NOMO-1 treated with DMSO at 0.1 percent for 48 hours (cell line): Measurements from ENCODE around the gene SH3D19.

Experiments used
- DNase-seq: peaks from one replicate; lab custom pipeline; 2025; ENCODE audit not compliant: unreplicated experiment; lab: John Stamatoyannopoulos, UW

SH3D19 gene

DNA sequence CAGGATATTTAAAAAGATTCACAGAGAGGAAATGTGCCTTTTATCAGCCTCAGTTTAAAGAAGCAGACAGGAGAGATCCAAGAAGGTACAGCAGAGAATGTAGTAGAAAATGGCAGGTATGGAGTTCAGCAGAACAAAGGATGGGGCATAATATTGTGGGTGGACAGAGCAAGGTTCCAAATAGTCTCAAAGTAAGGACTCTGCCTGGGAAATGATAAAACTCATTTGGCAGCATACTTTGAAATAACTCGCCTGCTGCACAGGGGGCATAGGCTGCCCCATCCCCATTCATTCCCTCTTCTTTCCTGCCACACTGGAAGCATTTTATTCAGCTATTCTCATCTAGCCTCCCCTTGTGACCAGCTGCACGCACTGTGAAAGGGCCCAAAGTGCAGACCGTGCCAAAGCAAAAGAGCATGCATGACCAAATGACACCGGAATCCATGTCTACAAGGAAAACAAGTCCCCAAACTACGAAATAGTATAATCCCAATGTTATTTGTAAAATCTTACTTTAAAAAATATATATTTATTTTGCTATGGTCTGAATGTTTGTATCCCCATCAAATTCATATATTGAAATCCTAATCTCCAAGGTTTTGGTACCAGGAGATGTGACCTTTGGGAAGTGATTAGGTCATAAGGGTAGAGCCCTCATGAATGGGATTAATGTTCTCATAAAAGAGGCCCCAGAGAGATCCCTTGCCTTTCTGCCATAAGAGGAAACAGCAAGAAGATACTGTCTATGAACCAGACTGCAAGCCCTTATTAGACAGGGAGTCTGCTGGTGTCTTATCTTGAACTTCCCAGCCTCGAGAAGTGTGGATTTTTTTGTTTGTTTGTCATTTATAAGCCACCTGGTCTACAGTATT, 125.8 kb downstream of the SH3D19 start:
- no peak for DNase-seq

DNA sequence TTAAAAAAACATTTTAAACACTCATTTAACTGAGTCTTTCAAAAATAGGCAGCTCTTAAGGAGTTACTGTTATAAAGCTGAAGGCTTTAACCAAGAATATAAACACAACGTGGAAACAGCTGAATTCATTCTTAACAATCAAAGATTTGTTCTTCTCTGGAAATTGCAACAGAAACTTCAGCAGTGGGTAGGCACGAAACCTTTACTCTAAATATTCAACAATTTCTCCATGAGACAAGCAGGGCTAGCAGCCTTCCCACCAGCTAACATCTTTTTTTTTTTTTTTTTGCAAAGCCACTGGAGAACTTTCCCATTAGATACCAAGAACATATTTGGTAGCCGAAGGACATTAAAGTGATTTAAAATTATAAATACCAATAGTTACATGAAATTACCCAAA, 126.7 kb downstream of the SH3D19 start:
- no peak for DNase-seq

- DNase-seq, result no peak
Measured at GRCh38 chr4:151197247-151197646, 128.2 kb downstream of the SH3D19 start.

GRCh38 chr4:151195801-151196200, 129.6 kb downstream of the SH3D19 start:
- no peak for DNase-seq

DNA sequence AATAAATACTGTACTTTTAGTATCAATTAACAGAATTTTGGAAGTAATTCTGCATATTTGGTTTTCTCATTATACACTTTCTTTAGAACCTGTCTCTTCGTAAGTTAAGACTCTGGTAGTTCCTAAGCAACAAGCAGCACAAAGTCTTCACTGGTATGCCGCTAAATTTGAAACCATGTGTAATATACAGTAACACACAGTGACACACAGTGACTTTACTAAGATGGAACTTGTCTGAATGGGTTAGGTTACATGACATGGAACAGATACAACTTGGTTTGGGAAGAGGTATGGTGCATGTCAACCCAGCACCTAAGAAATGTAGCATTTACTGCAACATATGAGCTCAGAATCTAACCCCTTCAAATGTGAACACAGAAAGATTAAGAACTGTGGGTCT, 132.0 kb downstream of the SH3D19 start:
- no peak for DNase-seq

GRCh38 chr4:151192556-151193235, 132.7 kb downstream of the SH3D19 start:
- no peak for DNase-seq

- DNase-seq, result no peak
Measured at GRCh38 chr4:151184523-151185458, 140.6 kb downstream of the SH3D19 start.

- DNase-seq, result no peak
Measured at GRCh38 chr4:151182455-151182996, 142.9 kb downstream of the SH3D19 start.

DNA sequence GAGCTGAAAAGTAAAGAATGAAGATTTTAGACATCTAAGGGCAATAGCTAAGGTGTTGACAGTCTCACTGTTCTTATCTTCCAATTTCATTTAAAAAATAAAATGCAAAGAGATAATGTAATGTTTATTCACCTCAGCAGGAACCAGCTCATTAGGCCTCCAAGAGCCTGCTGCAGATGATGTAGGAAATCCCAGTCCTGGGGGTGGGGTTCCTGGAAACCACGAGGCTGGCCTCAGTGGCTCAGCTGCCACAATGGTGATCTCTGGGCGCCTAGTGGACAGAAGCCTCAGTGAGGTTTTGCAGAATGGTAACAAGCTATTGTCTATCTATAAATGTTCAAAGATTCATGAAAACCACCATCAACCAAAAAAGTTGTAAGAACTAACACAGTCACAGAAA, 148.7 kb downstream of the SH3D19 start:
- DNase-seq, result no peak

GRCh38 chr4:151175754-151176631, 149.4 kb downstream of the SH3D19 start:
- DNase-seq, result no peak

DNA sequence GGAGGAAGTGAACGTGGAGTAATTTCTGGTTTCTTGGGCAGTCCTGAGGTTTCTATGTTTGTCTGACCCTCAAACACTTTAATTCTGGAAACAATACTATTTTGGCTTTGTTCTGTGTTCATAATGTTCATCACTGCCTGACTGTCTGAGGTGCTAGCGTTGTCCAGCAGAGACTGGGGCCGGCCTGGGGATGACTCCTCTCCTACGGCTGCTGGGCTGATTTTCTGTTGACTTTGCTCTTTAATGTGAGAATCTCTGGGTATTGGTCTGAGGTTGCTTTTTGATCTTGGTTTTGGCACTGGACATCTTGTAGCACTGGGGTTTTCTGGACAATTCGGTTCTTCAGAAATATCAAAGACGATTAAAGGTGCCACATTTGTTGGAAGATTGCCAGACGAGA, 150.2 kb downstream of the SH3D19 start:
- DNase-seq, result no peak

DNA sequence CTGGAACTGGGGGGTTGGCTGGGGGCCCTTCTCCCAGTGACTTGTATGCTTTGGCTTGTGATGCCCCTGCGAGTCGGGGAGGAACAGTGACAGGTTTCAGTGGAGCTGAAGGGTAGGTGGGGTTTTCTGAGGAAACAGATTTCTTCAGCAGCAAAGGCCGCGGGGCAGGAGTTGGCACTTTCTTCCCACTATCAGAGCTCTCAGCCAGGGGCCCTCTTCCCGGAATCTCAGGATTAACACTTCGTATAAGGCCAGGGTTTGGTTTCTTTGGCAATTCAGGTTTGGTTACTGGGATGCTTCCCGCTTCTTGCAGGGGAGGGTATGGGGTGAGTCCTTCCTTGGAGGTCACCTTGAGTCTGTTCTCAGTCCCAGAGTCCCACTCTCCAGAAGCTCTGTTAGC, 150.6 kb downstream of the SH3D19 start:
- no peak for DNase-seq

DNA sequence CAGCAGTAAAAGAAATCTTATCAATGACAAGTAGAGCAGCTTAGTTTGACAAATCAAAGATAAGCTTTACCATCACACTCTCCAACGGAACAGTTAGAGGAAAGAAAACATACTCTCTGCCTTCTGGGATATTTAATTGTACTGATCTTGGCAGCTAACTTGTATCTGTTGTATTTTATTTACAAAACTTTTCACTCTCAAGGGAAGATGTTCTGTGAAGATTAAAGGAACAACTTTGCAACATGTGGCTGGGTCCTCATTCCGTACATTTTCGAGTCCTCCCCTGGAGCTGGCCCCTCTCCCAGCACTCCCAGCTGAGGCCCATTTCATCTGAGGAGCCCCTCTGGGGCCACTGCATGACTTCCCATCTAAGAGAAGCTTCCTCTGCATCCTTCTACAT, 151.5 kb downstream of the SH3D19 start:
- DNase-seq, result no peak

DNA sequence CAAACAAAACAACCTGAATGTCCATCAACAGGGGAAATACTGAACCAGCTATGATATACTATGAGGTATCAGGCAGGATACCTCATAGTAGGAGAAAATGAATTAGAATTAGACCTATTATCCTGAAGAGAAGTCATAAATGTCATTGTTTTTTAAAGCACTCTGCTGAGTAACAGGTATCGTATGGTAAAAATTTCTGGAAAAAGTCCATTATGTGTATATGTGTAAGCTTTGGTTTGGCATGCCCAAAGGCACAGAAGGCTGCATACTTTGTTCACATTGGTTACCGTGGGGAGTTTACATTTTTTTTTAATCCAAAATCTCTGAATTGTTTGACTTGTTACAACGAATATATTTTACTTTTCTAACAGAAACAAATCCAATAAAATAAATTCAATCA, 155.5 kb downstream of the SH3D19 start:
- DNase-seq, result no peak

DNA sequence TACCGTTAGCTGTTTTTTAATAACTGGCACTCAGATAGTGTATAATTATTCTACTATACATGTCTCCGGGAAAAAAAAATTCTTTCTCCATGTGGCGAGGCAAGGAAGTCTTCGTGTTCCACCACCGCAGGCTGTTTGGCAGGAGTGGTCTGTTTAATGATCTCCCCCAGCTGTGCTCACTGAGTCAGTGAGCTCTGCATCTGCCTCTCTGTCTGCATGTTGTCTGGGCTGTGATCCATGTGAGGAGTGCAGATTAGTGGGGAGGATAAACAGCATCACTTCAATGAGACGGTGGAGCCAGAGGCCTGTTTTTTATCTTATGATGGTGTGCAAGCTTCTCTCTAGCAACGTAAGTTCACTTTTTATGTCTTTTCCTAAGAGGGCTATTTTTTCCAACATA, 156.2 kb downstream of the SH3D19 start:
- DNase-seq, result no peak

- DNase-seq, result no peak
Measured at GRCh38 chr4:151167561-151167960, 157.8 kb downstream of the SH3D19 start.

DNA sequence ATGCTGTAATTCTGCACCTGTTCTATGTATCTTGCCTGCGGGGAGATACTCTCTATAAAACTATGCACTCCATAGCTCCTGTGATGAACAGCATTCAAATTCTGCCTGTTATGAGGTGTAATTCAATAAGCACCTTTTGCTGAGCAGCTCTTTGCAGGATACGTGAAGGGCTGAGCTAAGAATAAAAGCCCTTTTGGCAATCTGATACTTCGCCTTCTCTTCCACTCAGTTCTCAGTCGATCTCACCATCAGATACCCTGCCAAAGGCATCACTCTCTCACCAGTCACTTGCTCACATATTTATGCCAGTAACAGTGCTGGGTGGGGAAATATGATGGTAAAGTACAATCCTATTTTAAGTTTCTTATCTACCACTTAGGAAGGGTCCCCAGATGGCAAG, 158.8 kb downstream of the SH3D19 start:
- DNase-seq, result no peak

DNA sequence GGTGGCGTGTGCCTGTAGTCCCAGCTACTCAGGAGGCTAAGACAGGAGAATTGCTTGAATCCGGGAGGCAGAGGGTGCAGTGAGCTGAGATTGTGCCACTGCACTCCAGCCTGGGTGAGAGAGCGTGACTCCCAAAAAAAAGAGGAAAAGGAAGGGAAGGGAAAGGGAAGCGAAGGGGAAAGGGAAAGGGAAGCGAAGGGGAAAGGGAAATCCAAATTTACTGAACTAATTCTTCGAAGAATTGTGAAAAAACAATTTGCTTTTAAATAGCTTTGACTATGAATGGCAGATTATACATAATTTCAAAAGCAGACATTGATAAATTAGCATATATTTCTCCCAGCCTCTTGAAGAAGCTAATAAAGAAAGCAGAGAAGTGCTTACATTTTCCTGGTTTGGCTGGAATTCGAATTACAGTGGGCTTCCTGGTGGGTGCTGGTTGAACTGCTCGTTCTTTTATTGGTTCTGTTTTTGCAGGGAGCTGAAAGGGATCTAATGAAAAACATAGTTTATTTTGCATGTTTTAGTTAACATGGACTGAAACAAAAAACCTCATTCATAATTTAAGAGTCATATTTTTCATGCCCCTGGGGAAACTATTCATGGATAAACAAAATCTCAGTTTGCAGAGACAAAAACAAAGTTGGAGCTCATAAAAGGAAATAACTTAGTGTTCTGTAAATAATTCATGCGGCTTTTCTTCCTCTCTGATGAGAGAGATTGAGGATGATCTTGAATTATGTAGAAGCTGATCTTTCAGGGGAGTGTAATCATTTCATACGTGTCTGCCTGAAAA, 160.0 kb downstream of the SH3D19 start:
- no peak for DNase-seq

DNA sequence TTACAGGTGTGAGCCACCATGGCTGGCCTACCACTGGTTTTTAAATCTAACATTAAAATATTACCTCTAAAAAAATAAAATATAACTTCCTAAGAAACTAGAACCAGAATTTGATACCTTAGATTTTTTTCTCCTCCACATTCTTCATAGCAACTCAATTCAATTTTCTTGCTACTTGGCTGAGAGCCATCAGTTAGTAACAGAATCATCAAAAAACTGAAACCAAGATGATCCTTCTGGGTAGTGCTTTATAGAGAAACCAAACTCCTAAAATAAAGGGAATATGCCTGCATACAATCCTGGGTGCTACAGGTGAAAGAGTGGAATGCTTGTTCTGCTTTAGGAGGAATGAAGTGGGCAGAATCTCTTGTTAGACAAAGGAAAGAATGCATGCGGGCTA, 161.6 kb downstream of the SH3D19 start:
- no peak for DNase-seq
